HCT116 (cell line): ENCODE data around the gene RPTOR. TPM values are rescaled to one million over a fixed set of nuclear protein-coding genes. Genes with fewer than 3 reads are reported as not detected.

ENCODE experiments used
- ATAC-seq: fragments of 200-7000 bp; cut with Tn5 transposase; 2 replicates; pipeline ENCODE4 v1.9.1; 2020; ENCODE audit warnings: mild to moderate bottlenecking, moderate library complexity
- BruUV-seq: library from RNA; stranded (reverse); fragments of 400-500 nt; replicated peaks from 2 replicates; lab custom pipeline; 2021; lab: Mats Ljungman, UMichigan
- CTCF ChIA-PET: fragments of 300-600 bp; sonication (Branson Sonifier 250); formaldehyde crosslinking; loops from one replicate; lab custom pipeline; 2021; ENCODE audit warnings: antibody characterized with exemption; lab: Charles Lee
- POLR2A ChIA-PET: fragments of 300-600, 350-600 bp; sonication (Branson Sonifier 250); formaldehyde crosslinking; loops from one replicate; lab custom pipeline; 2021; ENCODE audit warnings: antibody characterized with exemption; lab: Charles Lee
- RAD21 ChIA-PET, 2 experiments: fragments of 300-600 bp; sonication (Branson Sonifier 250); formaldehyde crosslinking; loops; one replicate each; lab custom pipeline; 2023; ENCODE audit warnings: low total read pairs in 2 of 2; ENCODE audit not compliant: uncharacterized antibody in 2 of 2, unreplicated experiment in 2 of 2, low non-redundant PET in 1 of 2; lab: Charles Lee
- DNase-seq: peaks from one replicate; pipeline ENCODE4 v3.0.0-alpha.2; 2010; ENCODE audit warnings: low read depth, low spot score
- H2AFZ ChIP-seq: fragments of 200-600 bp; shearing (Covaris generic), sonication (generic); 2 replicates; pipeline ENCODE4 v1.6.1; 2017; ENCODE audit warnings: low read depth, mixed run types, mixed read lengths, antibody characterized with exemption, low read length; ENCODE audit not compliant: poor library complexity, severe bottlenecking
- H3K27ac ChIP-seq: 2 replicates; pipeline ENCODE4 v1.5.1; 2012; ENCODE audit warnings: low read depth, low read length
- H3K27me3 ChIP-seq: fragments of 200-600 bp; sonication (generic); 2 replicates; pipeline ENCODE4 v1.6.1; 2016; ENCODE audit warnings: mixed run types, low read length, mixed read lengths; ENCODE audit not compliant: insufficient read depth
- H3K36me3 ChIP-seq, 2 experiments: fragments of 200-500 bp in 1 of 2; fragments of 200-600 bp in 1 of 2; sonication (Bioruptor generic) in 1 of 2; sonication (generic) in 1 of 2; 2 replicates each; pipeline versions ENCODE4 v1.5.1 to v1.6.1; 2014 to 2016; ENCODE audit warnings: low read length in 2 of 2, inconsistent platforms in 1 of 2, mixed read lengths in 1 of 2, mixed run types in 1 of 2; ENCODE audit not compliant: insufficient read depth in 2 of 2, control insufficient read depth in 1 of 2
- H3K4me1 ChIP-seq, 2 experiments: fragments of 200-600 bp in 1 of 2; sonication (generic) in 1 of 2; 2 replicates each; pipeline versions ENCODE4 v1.5.1 to v1.6.1; 2012 to 2017; ENCODE audit warnings: low read length in 2 of 2, inconsistent platforms in 1 of 2, mild to moderate bottlenecking in 1 of 2, mixed read lengths in 1 of 2, mixed run types in 1 of 2, moderate library complexity in 1 of 2; ENCODE audit not compliant: insufficient read depth in 2 of 2, control insufficient read depth in 1 of 2
- H3K4me2 ChIP-seq: fragments of 200-600 bp; sonication (generic); 2 replicates; pipeline ENCODE4 v1.6.1; 2017; ENCODE audit warnings: mixed run types, low read length, mixed read lengths
- H3K4me3 ChIP-seq, 2 experiments: fragments of 200-600 bp in 1 of 2; sonication (generic) in 1 of 2; replicated peaks in 1 of 2; 2 replicates each; pipeline ENCODE4 v1.5.1; 2011 to 2016; ENCODE audit warnings: low read length in 2 of 2, control low read depth in 1 of 2, low read depth in 1 of 2, mild to moderate bottlenecking in 1 of 2, mixed read lengths in 1 of 2, mixed run types in 1 of 2
- H3K79me2 ChIP-seq: fragments of 200-600 bp; sonication (generic); 2 replicates; pipeline ENCODE4 v1.6.1; 2017; ENCODE audit warnings: mild to moderate bottlenecking, mixed run types, low read length, moderate library complexity, mixed read lengths; ENCODE audit not compliant: insufficient read depth
- H3K9ac ChIP-seq: fragments of 200-600 bp; sonication (generic); 2 replicates; pipeline ENCODE4 v1.6.1; 2016; ENCODE audit warnings: low read length, mixed read lengths
- H3K9me2 ChIP-seq: fragments of 200-600 bp; sonication (generic), shearing (Covaris generic); 2 replicates; pipeline ENCODE4 v1.6.1; 2017; ENCODE audit warnings: mixed run types, mild to moderate bottlenecking, moderate library complexity; ENCODE audit not compliant: insufficient read depth
- H3K9me3 ChIP-seq, 2 experiments: fragments of 200-500 bp in 1 of 2; fragments of 200-600 bp in 1 of 2; sonication (Bioruptor generic) in 1 of 2; sonication (generic) in 1 of 2; 2 replicates each; pipeline ENCODE4 v1.6.1; 2014 to 2017; ENCODE audit warnings: low read length in 2 of 2, mixed read lengths in 2 of 2, inconsistent platforms in 1 of 2, low read depth in 1 of 2, mild to moderate bottlenecking in 1 of 2, mixed run types in 1 of 2, moderate library complexity in 1 of 2; ENCODE audit not compliant: control insufficient read depth in 1 of 2, insufficient read depth in 1 of 2
- H4K20me1 ChIP-seq: fragments of 200-600 bp; sonication (generic), shearing (Covaris generic); 2 replicates; pipeline ENCODE4 v1.6.1; 2017; ENCODE audit warnings: mixed run types, mild to moderate bottlenecking, moderate library complexity; ENCODE audit not compliant: insufficient read depth
- CBX3 ChIP-seq: IDR thresholded peaks from 2 replicates; pipeline ENCODE4 v1.6.1; 2012; ENCODE audit warnings: low read depth
- CEBPB ChIP-seq: IDR thresholded peaks from 2 replicates; pipeline ENCODE4 v1.6.1; 2012; ENCODE audit warnings: low read depth
- EGR1 ChIP-seq: IDR thresholded peaks from 2 replicates; pipeline ENCODE4 v1.6.1; 2012; ENCODE audit warnings: low read depth
- ELF1 ChIP-seq: IDR thresholded peaks from 2 replicates; pipeline ENCODE4 v1.6.1; 2012; ENCODE audit warnings: low read depth, borderline replicate concordance
- POLR2AphosphoS5 ChIP-seq: IDR thresholded peaks from 2 replicates; pipeline ENCODE4 v1.6.1; 2011; ENCODE audit warnings: mild to moderate bottlenecking, low read depth, low read length, moderate library complexity
- RAD21 ChIP-seq: IDR thresholded peaks from 2 replicates; pipeline ENCODE4 v1.6.1; 2012; ENCODE audit warnings: low read depth, mild to moderate bottlenecking
- SRF ChIP-seq: IDR thresholded peaks from 2 replicates; pipeline ENCODE4 v1.6.1; 2012; ENCODE audit warnings: low read depth
- YY1 ChIP-seq: IDR thresholded peaks from 2 replicates; pipeline ENCODE4 v1.6.1; 2011; ENCODE audit warnings: low read length, low read depth, moderate library complexity, mild to moderate bottlenecking; ENCODE audit not compliant: insufficient replicate concordance; ENCODE audit errors: extremely low read depth
- ZFX ChIP-seq: fragments of 450-650 bp; IDR thresholded peaks from 2 replicates; pipeline ENCODE4 v1.6.1; 2017
- ZNF274 ChIP-seq: fragments of 200-500 bp; sonication (Bioruptor generic); IDR thresholded peaks from 2 replicates; pipeline ENCODE4 v1.6.1; 2014; ENCODE audit warnings: mild to moderate bottlenecking, low read depth, low read length, inconsistent platforms
- intact Hi-C: fragments of 100-400 bp; cut with micrococcal nuclease; formaldehyde crosslinking; loops from 2 replicates; pipeline ENCODE4 v1.10.0; 2022
- total RNA-seq: library from RNA; stranded (reverse); gene quantifications from one replicate; pipeline ENCODE4 v1.2.1, GENCODE V29; 2021; ENCODE audit not compliant: unreplicated experiment

Gene RPTOR
- total RNA-seq, 1 experiment from 2014 or later: 69.5 TPM

- Histone ChIP-seq H3K9me2 (no peaks in the 10 kb centered on the region), H4K20me1 (no peaks in the 10 kb centered on the region), H3K4me3 (no peak overlapping the region), H2AFZ (no peak overlapping the region)
- RAD21 ChIA-PET: no interaction called here
- BruUV-seq: no TSS peak
- TF ChIP-seq EGR1: no peak
- no peak for TF ChIP-seq CEBPB
- TF ChIP-seq CBX3: no peak
- no peak for TF ChIP-seq POLR2AphosphoS5
- no peak for TF ChIP-seq ZFX
- TF ChIP-seq ELF1: no peak
- no peak for TF ChIP-seq SRF
- no peak for TF ChIP-seq RAD21
- TF ChIP-seq YY1: no peak
- no peak for TF ChIP-seq ZNF274
- TF ChIP-seq, all 23 proteins: peak for 0
- DNase-seq: no peak
- POLR2A ChIA-PET: no interaction called here
- Histone ChIP-seq H3K9me3 (no peaks in the 10 kb centered on the region), H3K27me3 (no peaks in the 10 kb centered on the region), H3K79me2 (no peaks in the 10 kb centered on the region), H3K27ac (no peak overlapping the region), H3K4me2 (no peak overlapping the region), H3K36me3 (peaks cover 0 to 5% of the 10 kb centered on the region in 2 experiments; a peak in 2 of 4 replicates), H3K9ac (no peak overlapping the region), H3K4me1 (peaks cover 0 to 28% of the 10 kb centered on the region in 2 experiments; a peak in 2 of 4 replicates)
- no peak for ATAC-seq
- CTCF ChIA-PET: no interaction called here
- intact Hi-C loops: no loop called here
Observed at GRCh38 chr17:80825471-80826345, 281.1 kb downstream of the RPTOR start.
